SJCRH30 (cell line): Measurements from ENCODE around the gene SNRK. TPM values are rescaled to one million over a fixed set of nuclear protein-coding genes. Genes with fewer than 3 reads are reported as not detected.

Experiments used
- DNase-seq, 2 experiments: peaks; one replicate each; pipeline ENCODE4 v3.0.0-alpha.2; 2015 to 2020
- H3K27ac ChIP-seq: fragments of 250-450 bp; sonication (Bioruptor Pico); 2 replicates; pipeline ENCODE4 v1.5.1; 2020; ENCODE audit warnings: mild to moderate bottlenecking, moderate library complexity
- H3K27me3 ChIP-seq: fragments of 250-450 bp; sonication (Bioruptor Pico); 2 replicates; pipeline ENCODE4 v1.5.1; 2020; ENCODE audit warnings: mild to moderate bottlenecking, moderate library complexity
- H3K36me3 ChIP-seq: fragments of 250-450 bp; sonication (Bioruptor Pico); 2 replicates; pipeline ENCODE4 v1.5.1; 2020; ENCODE audit warnings: mild to moderate bottlenecking, moderate library complexity
- H3K4me1 ChIP-seq: fragments of 250-450 bp; sonication (Bioruptor Pico); 2 replicates; pipeline ENCODE4 v1.5.1; 2020; ENCODE audit warnings: mild to moderate bottlenecking, moderate library complexity
- H3K4me3 ChIP-seq: fragments of 250-450 bp; sonication (Bioruptor Pico); 2 replicates; pipeline ENCODE4 v1.5.1; 2020; ENCODE audit warnings: mild to moderate bottlenecking, moderate library complexity
- H3K9me3 ChIP-seq: fragments of 250-450 bp; sonication (Bioruptor Pico); replicated peaks from 2 replicates; pipeline ENCODE4 v1.5.1; 2020; ENCODE audit warnings: mild to moderate bottlenecking, moderate library complexity
- total RNA-seq: library from RNA; depleted of rRNA; stranded (reverse); fragments of >200 nt; shearing (Covaris generic); gene quantifications from 2 replicates; pipeline ENCODE4 v1.2.3, GENCODE V29; 2014

Gene SNRK
- total RNA-seq, 1 experiment from 2014 or later = 12.6 TPM

DNA sequence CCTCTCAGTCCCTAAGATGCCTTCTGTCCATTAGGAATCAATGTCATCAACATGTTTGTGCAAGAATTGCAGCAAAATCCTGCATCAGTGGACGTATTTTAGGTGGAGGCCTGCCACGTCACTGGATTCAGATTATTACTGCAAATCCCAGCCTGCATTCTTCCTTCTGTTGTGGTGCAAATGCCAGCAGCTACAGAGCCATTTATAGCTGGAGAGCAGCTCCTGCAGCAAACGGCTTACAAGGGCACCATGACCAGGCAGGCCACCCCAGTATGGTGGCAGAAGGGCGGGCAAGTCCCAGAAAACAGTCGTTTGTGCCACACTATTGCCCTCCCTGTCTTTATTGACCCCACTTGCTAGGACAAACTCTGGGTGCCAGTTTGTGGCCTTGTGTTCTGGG, 74.7 kb downstream of the SNRK start:
- Histone ChIP-seq H3K9me3 (no peaks in the 10 kb centered on the region), H3K27ac (no peak overlapping the region), H3K36me3 (no peaks in the 10 kb centered on the region), H3K4me1 (peaks cover 8% of the 10 kb centered on the region), H3K27me3 (no peaks in the 10 kb centered on the region), H3K4me3 (no peak overlapping the region)
- DNase-seq = no peak

GRCh38 chr3:43362183-43362582, 75.8 kb downstream of the SNRK start:
- no peaks in the 10 kb centered on the region for H3K36me3 ChIP-seq
- H3K4me3 ChIP-seq = no peak overlapping the region
- no peaks in the 10 kb centered on the region for H3K9me3 ChIP-seq
- no peak for DNase-seq
- H3K27me3 ChIP-seq = no peaks in the 10 kb centered on the region
- H3K27ac ChIP-seq = no peak overlapping the region
- peaks cover 8% of the 10 kb centered on the region for H3K4me1 ChIP-seq

DNA sequence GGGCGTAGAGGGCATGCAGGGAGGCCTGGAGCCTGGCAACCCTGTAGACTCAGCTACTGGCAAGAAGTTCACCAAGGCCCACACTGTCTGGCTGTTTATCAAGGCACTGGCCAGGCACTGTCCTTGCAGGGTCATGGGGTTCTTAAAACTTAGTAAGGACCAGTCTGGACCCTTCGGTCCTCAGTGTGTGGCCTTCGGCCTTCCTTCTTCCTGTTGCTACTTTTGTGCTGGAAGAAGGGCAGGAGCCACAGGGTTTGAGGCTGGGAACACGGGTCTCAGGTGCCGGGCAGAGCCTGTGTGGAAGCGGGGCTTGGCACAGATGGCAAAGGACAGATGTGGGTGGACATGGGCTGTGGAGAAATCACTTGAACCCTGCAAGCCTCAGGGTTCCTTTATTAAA, 76.6 kb downstream of the SNRK start:
- Histone ChIP-seq H3K4me3 (no peak overlapping the region), H3K9me3 (no peaks in the 10 kb centered on the region), H3K27me3 (no peaks in the 10 kb centered on the region), H3K36me3 (no peaks in the 10 kb centered on the region), H3K27ac (no peak overlapping the region), H3K4me1 (peaks cover 8% of the 10 kb centered on the region)
- DNase-seq = no peak

DNA sequence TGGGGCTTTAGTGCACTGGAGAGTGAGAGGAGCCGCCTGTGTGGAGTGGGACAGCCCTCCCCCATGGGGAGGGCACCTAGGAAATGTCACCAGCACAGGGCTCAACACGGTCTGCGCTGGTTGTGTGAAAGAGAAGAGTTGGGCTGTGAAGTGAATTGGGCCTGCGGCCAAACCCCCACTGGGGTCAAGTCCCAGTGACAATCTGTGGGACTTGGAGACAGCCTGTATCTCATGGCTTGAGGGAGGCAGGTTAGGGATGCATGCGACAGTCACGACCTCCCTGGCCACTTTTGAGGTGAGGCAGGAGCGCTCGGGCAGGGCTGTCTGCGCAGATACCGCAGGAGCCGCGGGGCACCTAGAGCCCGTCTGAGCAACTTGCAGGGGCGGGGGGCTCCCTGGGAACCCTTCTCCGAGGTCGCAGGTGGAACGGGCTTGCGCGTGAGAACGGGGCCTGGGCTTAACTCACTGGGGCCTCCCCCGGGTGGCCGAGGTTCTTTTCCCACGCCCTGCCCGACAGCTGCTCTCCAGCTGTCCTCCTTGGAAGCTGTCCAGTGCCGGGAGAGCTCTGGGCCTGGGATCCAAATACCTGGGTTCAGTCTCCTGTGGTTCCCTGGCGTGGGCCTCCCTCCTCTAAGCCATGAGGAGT, 77.4 kb downstream of the SNRK start:
- no peak overlapping the region for H3K27ac ChIP-seq
- no peak overlapping the region for H3K4me3 ChIP-seq
- peak; percentile 59 to 66 for DNase-seq

DNA sequence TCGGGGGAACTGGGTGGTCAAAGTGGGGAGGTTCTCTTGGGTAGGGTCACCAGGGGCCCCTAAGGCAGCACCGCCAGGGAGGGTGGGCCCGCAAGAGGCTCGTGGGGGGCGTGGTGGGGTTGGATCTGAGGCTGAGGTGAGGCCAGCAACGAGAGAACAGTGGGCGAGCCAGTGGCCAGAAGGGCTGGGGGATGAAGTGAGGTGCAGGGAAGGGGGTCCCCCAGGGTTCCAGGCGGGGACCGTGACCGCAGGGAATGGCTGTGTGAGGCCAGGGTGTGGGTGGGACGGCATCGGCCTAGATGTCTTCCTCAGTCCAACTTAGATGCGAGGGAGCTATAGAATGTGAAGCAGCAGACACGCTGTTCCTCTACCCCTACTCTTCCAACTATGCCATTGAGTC, 78.2 kb downstream of the SNRK start:
- H3K36me3 ChIP-seq = no peaks in the 10 kb centered on the region
- no peaks in the 10 kb centered on the region for H3K9me3 ChIP-seq
- H3K4me3 ChIP-seq = no peak overlapping the region
- DNase-seq = no peak
- no peaks in the 10 kb centered on the region for H3K27me3 ChIP-seq
- peaks cover 8% of the 10 kb centered on the region for H3K4me1 ChIP-seq
- H3K27ac ChIP-seq = no peak overlapping the region

More for the DNA sequence above, 77.4 kb downstream of the SNRK start:
- Histone ChIP-seq H3K27me3 (no peaks in the 10 kb centered on the region), H3K4me1 (peaks cover 8% of the 10 kb centered on the region), H3K36me3 (no peaks in the 10 kb centered on the region), H3K9me3 (no peaks in the 10 kb centered on the region)

DNA sequence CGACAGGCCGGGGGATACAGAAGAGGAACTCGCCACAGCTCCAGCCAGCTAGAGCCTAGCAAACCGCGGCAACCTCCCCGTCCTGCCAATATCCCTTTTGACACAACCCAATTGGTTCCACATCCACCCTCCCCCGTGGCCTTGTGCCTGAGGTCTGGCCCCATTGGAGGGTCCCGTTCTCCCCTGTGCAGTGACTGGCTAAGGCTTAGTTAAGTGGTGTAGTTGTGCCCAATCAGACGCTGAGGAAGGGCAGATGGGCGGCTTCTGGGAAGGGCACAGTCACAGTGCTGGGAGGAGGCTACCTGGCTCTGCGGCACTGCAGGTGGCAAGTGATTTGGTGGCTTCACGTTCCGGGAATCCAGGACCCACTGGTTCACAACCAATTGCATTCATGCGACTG, 78.6 kb downstream of the SNRK start:
- no peak overlapping the region for H3K4me3 ChIP-seq
- no peaks in the 10 kb centered on the region for H3K36me3 ChIP-seq
- no peaks in the 10 kb centered on the region for H3K27me3 ChIP-seq
- H3K4me1 ChIP-seq = peaks cover 8% of the 10 kb centered on the region
- no peak overlapping the region for H3K27ac ChIP-seq
- no peak for DNase-seq
- H3K9me3 ChIP-seq = no peaks in the 10 kb centered on the region

DNA sequence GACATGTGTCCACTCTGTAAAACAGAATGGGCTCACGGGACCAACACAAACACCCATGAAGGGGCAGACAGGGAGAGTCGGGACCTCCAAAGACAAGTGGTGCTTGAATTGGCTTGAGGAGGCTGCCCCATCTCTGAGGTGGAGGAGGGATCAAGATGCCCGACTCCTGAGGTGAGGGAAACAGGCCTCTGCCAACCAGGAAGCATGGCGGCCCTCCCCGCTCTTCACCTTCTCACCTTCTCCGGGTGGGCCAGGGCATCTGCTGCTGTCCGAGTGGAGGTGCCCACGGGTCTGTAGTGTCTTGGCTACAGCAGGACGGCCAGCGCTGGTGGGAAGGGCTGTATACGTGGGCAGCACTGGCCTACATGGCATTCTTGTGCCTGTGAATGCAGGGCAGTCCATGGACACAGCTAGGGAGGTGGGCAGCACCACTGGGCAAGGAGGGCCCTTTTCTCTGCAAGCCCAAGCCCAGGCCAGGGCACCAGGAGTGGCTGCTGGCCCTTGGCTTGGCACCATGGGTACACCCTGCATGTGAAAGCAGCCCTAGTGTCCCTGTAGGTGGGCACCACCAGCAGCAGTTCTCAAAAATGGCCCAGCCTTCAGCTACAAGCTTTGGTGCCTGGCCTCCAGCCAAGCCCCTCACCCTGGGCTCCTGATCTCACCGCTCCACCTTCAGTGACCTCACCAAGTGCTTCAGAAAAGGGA, 79.4 kb downstream of the SNRK start:
- peaks cover 8% of the 10 kb centered on the region for H3K4me1 ChIP-seq

GRCh38 chr3:43366481-43366880, 80.1 kb downstream of the SNRK start:
- H3K9me3 ChIP-seq = no peaks in the 10 kb centered on the region
- no peak overlapping the region for H3K27ac ChIP-seq
- H3K27me3 ChIP-seq = no peaks in the 10 kb centered on the region
- DNase-seq = no peak
- H3K4me1 ChIP-seq = peaks cover 8% of the 10 kb centered on the region
- no peaks in the 10 kb centered on the region for H3K36me3 ChIP-seq
- H3K4me3 ChIP-seq = no peak overlapping the region

More for the DNA sequence above, 79.4 kb downstream of the SNRK start:
- no peaks in the 10 kb centered on the region for H3K27me3 ChIP-seq
- no peaks in the 10 kb centered on the region for H3K36me3 ChIP-seq
- no peak overlapping the region for H3K27ac ChIP-seq
- H3K4me3 ChIP-seq = no peak overlapping the region
- H3K9me3 ChIP-seq = no peaks in the 10 kb centered on the region
- DNase-seq = no peak

- Histone ChIP-seq H3K9me3 (no peaks in the 10 kb centered on the region), H3K36me3 (no peaks in the 10 kb centered on the region), H3K4me3 (no peak overlapping the region), H3K27me3 (no peaks in the 10 kb centered on the region), H3K27ac (no peak overlapping the region), H3K4me1 (peaks cover 8% of the 10 kb centered on the region)
- no peak for DNase-seq
Observed at GRCh38 chr3:43366885-43367284, 80.5 kb downstream of the SNRK start.

DNA sequence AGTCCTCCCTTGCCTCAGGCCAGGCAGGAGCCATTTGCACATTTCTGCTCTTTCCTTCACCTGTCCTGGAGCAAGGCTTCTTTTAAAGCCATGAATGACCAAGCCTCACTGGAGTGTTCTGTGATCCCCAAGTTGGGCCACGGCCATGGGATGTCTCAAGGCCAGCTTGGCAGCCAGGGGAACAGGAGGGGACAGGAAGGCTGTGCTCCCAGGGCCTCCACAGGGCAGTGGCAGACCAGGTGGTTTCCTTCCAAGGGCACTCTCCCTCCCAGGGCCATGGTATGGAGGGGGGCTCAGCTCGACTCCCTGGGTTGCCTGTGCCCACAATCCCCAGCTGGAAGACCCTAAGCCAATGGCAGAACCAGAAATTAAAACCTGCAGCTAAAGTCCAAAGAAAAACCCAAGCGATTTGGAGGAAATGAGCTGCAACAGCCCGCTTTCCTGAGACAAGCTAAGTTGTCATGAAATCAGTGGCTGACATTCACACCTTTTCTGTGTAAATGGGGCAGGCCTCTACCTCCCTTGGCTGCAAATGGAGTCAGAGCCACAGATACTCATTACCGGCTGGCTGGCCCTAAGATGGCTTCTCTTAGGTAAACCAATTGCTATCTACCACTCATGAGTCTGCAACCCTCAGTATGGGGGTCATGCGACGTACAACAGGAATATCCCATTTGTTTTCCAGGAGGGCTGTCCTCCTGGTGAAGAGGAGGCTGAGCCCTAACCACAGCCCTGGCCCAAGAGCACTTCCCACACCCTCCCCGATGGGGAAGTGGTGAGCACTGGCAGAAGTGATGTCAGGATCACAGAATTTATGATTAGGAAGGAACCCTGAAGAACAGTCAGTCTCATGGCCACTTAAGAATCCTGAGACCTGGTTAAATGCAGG, 83.3 kb downstream of the SNRK start:
- H3K4me3 ChIP-seq = no peak overlapping the region
- H3K36me3 ChIP-seq = no peaks in the 10 kb centered on the region
- no peaks in the 10 kb centered on the region for H3K4me1 ChIP-seq
- no peaks in the 10 kb centered on the region for H3K9me3 ChIP-seq
- no peak for DNase-seq
- H3K27ac ChIP-seq = no peak overlapping the region
- H3K27me3 ChIP-seq = no peaks in the 10 kb centered on the region

- H3K4me1 ChIP-seq = no peaks in the 10 kb centered on the region
- no peaks in the 10 kb centered on the region for H3K9me3 ChIP-seq
- H3K27ac ChIP-seq = no peak overlapping the region
- H3K27me3 ChIP-seq = no peaks in the 10 kb centered on the region
- no peak for DNase-seq
- H3K4me3 ChIP-seq = no peak overlapping the region
- no peaks in the 10 kb centered on the region for H3K36me3 ChIP-seq
Observed at GRCh38 chr3:43370293-43370980, 84.1 kb downstream of the SNRK start.

DNA sequence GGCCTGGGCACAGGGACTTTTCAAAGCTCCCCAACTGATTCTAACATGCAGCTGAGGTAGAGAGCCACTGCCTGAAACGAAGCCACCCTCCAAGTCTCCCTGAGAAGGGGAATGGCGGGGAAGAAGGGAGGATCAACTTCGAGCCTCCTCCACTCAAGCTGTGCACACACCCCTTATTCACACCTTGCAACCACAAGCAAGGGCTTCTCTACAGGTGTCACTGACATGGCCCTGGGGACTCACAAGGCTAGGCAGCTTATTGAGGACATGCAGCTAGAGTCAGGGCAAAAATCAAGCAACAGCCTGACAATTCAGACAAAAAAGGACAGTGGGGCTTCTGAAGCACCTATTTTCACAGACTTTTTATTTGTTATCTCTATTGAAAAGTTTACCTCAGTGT, 85.2 kb downstream of the SNRK start:
- H3K9me3 ChIP-seq = no peaks in the 10 kb centered on the region
- H3K27me3 ChIP-seq = no peaks in the 10 kb centered on the region
- H3K4me1 ChIP-seq = no peaks in the 10 kb centered on the region
- DNase-seq = no peak
- H3K27ac ChIP-seq = no peak overlapping the region
- H3K36me3 ChIP-seq = no peaks in the 10 kb centered on the region
- H3K4me3 ChIP-seq = no peak overlapping the region

DNA sequence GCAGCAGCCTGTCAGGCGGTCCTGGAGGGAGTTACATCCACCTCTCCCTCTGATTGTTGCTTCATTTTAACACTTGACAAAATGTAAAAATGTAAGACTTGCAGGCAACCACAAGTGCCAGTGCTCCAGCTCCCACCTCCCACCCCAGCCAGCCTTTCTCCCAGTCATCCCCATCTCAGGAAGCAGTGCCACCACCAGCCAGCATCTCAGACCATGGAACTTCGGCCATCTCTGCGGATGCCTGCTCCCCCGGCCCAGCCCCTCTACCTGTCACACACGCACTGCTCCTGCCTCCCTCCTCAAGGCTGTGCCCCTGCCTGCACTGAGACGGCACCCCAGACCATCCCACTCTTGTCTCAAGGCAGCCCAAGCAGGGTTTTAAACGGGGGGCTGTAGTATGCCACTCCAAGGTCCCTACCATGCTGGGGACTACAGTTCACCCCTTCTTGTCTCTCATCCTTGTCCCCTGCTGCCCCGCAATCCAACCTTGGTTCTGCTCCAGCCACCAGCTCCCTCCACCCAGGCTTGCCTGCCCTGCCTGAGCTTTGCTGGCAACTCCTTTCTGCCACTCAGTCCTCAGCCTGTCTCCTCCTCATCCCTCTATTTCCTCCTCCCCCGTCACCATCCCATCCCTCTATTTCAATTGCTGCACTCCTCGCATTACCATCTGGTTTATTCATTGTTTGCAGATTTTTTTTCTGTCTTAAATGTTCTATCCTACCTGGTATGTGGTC, 85.8 kb downstream of the SNRK start:
- Histone ChIP-seq H3K4me1 (no peaks in the 10 kb centered on the region), H3K9me3 (no peaks in the 10 kb centered on the region), H3K27me3 (no peaks in the 10 kb centered on the region), H3K27ac (no peak overlapping the region), H3K36me3 (no peaks in the 10 kb centered on the region), H3K4me3 (no peak overlapping the region)
- DNase-seq = no peak

DNA sequence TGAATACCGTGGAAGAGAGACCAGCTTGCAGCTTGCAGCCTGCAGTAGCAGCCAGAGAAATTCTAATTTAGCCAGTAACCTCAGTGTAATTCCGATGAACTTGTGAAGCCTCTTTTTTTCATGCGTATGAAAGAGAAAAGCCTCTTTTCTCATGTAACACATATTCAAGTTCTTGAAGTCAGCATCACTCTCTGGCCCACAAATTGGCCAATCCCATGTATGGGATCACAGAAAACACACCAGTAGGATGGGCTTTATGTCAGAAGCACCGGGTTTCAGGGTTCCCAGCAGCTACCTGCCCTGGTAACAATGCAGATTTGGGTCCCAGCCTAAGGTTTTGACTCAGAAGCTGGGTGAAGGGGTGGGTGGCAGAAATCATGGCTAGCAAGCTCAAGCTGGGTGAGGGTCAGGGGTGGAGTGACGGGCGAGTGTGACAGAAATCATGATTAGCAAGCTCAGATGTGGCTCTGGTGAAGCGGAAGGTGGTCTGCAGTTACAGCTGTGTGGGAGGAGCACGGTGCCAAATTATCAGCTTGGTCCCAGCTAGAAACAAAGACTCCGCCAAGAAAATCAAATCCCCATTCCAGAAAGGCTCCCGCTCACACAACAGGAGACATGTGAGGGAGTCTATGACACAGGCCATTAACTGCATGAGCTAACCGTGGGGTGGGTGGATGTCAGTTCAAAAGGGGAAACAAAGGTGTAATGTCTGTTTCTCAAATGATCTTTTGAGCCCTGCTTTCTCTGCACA, 86.6 kb downstream of the SNRK start:
- no peak overlapping the region for H3K27ac ChIP-seq

More for the DNA sequence above, 86.6 kb downstream of the SNRK start:
- no peak for DNase-seq
- no peaks in the 10 kb centered on the region for H3K4me1 ChIP-seq
- no peaks in the 10 kb centered on the region for H3K36me3 ChIP-seq
- H3K27me3 ChIP-seq = no peaks in the 10 kb centered on the region
- H3K9me3 ChIP-seq = no peaks in the 10 kb centered on the region
- H3K4me3 ChIP-seq = no peak overlapping the region
